ENCODE results near the gene ARTN. TPM values are rescaled to one million over a fixed set of nuclear protein-coding genes. Genes with fewer than 3 reads are reported as not detected.

ARTN gene
- polyA plus RNA-seq, 3 donors = 0.15 TPM; not detected in 2

DNA sequence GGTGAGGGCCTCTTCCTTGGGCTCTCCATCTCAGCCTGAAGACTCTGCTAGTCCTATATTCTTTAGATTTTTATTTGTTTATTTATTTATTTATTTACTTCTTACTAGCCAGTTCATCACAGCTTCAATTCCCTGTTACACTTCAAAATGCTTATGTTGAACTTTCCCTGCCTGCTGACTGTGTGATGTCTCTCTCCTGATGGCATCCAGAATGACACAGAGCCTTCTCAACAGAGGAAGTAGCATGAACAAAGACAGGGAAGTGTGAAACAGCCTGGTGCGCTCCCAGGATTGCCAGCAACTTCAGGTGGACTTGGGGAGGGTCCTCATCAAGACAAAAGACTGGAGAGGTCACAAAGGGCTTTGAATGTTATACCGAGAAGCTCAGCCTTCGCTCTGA lies 8.8 kb downstream of the ARTN start:
- H3K9ac ChIP-seq (ENCODE audit: insufficient read depth, low read length, poor library complexity, severe bottlenecking) = no peak overlapping the region
- H3K27me3 ChIP-seq (ENCODE audit: control insufficient read depth in 2 of 2, insufficient read depth in 2 of 2, low read length in 2 of 2) = no peaks in the 10 kb centered on the region
- H3K4me2 ChIP-seq (replicated peaks; ENCODE audit: extremely low read depth, low read length, poor library complexity, severe bottlenecking) = no peak overlapping the region
- WGBS (ENCODE audit: insufficient coverage) = 74% methylated on average over 3 of the region's 3 CpGs
- H2AFZ ChIP-seq (ENCODE audit: insufficient read depth, low read depth, low read length, poor library complexity, severe bottlenecking) = no peak overlapping the region
- intact Hi-C loops (cut with micrococcal nuclease) = loop anchor here in 1 of 2 donors (10.0 kb wide), 1 partner anchor 288 kb away; the partner anchor contains the start of gene KDM4A
- Mint-ChIP-seq H3K4me3 (no peak overlapping the region), H3K36me3 (peaks cover 0 to 4% of the 10 kb centered on the region in 2 donors), H3K27me3 (ENCODE audit: low read depth in 3 of 3) (peaks cover 0 to 2% (median 0%) of the 10 kb centered on the region in 3 donors), H3K4me1 (peaks cover 37% of the 10 kb centered on the region), H3K27ac (no peak overlapping the region), H3K9me3 (no peaks in the 10 kb centered on the region)
- no peak overlapping the region for H3K4me3 ChIP-seq (replicated peaks in 1 of 3; ENCODE audit: low read depth in 2 of 3, low read length in 3 of 3)
- peaks cover 6% of the 10 kb centered on the region for H3K79me2 ChIP-seq (ENCODE audit: insufficient read depth, low read length)
- TF ChIP-seq, protein P1, sequence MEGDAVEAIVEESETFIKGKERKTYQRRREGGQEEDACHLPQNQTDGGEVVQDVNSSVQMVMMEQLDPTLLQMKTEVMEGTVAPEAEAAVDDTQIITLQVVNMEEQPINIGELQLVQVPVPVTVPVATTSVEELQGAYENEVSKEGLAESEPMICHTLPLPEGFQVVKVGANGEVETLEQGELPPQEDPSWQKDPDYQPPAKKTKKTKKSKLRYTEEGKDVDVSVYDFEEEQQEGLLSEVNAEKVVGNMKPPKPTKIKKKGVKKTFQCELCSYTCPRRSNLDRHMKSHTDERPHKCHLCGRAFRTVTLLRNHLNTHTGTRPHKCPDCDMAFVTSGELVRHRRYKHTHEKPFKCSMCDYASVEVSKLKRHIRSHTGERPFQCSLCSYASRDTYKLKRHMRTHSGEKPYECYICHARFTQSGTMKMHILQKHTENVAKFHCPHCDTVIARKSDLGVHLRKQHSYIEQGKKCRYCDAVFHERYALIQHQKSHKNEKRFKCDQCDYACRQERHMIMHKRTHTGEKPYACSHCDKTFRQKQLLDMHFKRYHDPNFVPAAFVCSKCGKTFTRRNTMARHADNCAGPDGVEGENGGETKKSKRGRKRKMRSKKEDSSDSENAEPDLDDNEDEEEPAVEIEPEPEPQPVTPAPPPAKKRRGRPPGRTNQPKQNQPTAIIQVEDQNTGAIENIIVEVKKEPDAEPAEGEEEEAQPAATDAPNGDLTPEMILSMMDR (IDR thresholded peaks at IDR 0.05) = no peak
- H3K4me1 ChIP-seq (ENCODE audit: control insufficient read depth in 1 of 2, insufficient read depth in 2 of 2, low read length in 2 of 2) = peaks cover 11 to 16% of the 10 kb centered on the region in 2 donors
- DNase-seq = no peak
- H3K9me3 ChIP-seq (replicated peaks in 1 of 2; ENCODE audit: control insufficient read depth in 1 of 2, insufficient read depth in 1 of 2, low read length in 2 of 2) = no peaks in the 10 kb centered on the region
- H3K36me3 ChIP-seq (replicated peaks in 1 of 2; ENCODE audit: control insufficient read depth in 1 of 2, insufficient read depth in 2 of 2, low read length in 2 of 2) = no peaks in the 10 kb centered on the region
- H4K20me1 ChIP-seq (ENCODE audit: insufficient read depth, low read length) = no peaks in the 10 kb centered on the region
- H3K27ac ChIP-seq (ENCODE audit: low read depth in 1 of 2, low read length in 2 of 2) = no peak overlapping the region

DNA sequence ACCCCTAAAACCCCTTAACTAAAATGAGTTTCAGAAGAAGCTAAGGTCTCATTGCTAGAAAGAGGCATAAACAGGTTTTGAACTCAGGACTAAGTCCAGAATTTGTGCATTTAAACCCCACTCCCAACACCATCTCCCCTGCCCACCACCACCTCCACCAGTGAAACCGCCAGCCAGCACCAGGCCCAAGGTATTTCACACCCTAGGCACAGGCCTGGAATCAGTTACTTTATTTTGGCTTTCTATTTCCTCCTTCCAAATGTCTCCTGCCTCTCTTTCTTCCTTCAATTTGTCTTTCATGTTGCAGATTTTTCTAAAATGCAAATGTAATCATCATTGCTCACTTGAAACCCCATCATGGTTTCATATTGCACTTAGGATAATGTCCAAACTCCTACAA lies 11.3 kb downstream of the ARTN start:
- H4K20me1 ChIP-seq (ENCODE audit: insufficient read depth, low read length) = no peaks in the 10 kb centered on the region
- peaks cover 4 to 11% of the 10 kb centered on the region in 2 donors for H3K36me3 ChIP-seq (replicated peaks in 1 of 2; ENCODE audit: control insufficient read depth in 1 of 2, insufficient read depth in 2 of 2, low read length in 2 of 2)
- TF ChIP-seq, protein P1 (IDR thresholded peaks at IDR 0.05) = no peak
- H3K9me3 ChIP-seq (replicated peaks in 1 of 2; ENCODE audit: control insufficient read depth in 1 of 2, insufficient read depth in 1 of 2, low read length in 2 of 2) = no peaks in the 10 kb centered on the region
- H3K27me3 ChIP-seq (ENCODE audit: control insufficient read depth in 2 of 2, insufficient read depth in 2 of 2, low read length in 2 of 2) = no peaks in the 10 kb centered on the region
- no peak overlapping the region for H3K27ac ChIP-seq (ENCODE audit: low read depth in 1 of 2, low read length in 2 of 2)
- no peak for DNase-seq
- H3K4me2 ChIP-seq (replicated peaks; ENCODE audit: extremely low read depth, low read length, poor library complexity, severe bottlenecking) = no peak overlapping the region
- 100% methylated on average over 1 of the region's 1 CpG for WGBS (ENCODE audit: insufficient coverage)
- Mint-ChIP-seq H3K27ac (peak overlapping the region in 1 of 7 donors; percentile 0), H3K36me3 (peaks cover 7% of the 10 kb centered on the region in 2 donors), H3K4me3 (no peak overlapping the region), H3K4me1 (peaks cover 47% of the 10 kb centered on the region), H3K9me3 (no peaks in the 10 kb centered on the region), H3K27me3 (ENCODE audit: low read depth in 3 of 3) (no peaks in the 10 kb centered on the region)
- H2AFZ ChIP-seq (ENCODE audit: insufficient read depth, low read depth, low read length, poor library complexity, severe bottlenecking) = no peak overlapping the region
- H3K79me2 ChIP-seq (ENCODE audit: insufficient read depth, low read length) = peaks cover 19% of the 10 kb centered on the region
- intact Hi-C loops (cut with micrococcal nuclease) = loop anchor here in 1 of 2 donors (5.0 to 10.0 kb wide), 2 partner anchors 238 to 290 kb away; partner anchors contain the start of genes KDM4A and ST3GAL3
- H3K4me3 ChIP-seq (replicated peaks in 1 of 3; ENCODE audit: low read depth in 2 of 3, low read length in 3 of 3) = no peak overlapping the region
- peaks cover 20 to 25% of the 10 kb centered on the region in 2 donors for H3K4me1 ChIP-seq (ENCODE audit: control insufficient read depth in 1 of 2, insufficient read depth in 2 of 2, low read length in 2 of 2)
- no peak overlapping the region for H3K9ac ChIP-seq (ENCODE audit: insufficient read depth, low read length, poor library complexity, severe bottlenecking)

Measured in CD14-positive monocyte (primary cell).